OCI-LY1 (cell line): ENCODE results near the gene SERBP1.

Source experiments
- H2AFZ ChIP-seq: fragments of 200-600 bp; sonication (generic), shearing (Covaris generic); 2 replicates; pipeline ENCODE4 v1.6.0; 2014; ENCODE audit warnings: antibody characterized with exemption, mild to moderate bottlenecking, low read length
- H3F3A ChIP-seq: fragments of 200-600 bp; sonication (generic), shearing (Covaris generic); 2 replicates; pipeline ENCODE4 v1.6.0; 2014; ENCODE audit warnings: mild to moderate bottlenecking, antibody characterized with exemption, low read length, moderate library complexity; ENCODE audit not compliant: insufficient read depth
- H3K27ac ChIP-seq: fragments of 200-600 bp; sonication (generic); 2 replicates; pipeline ENCODE4 v1.5.1; 2014; ENCODE audit warnings: low read length, mixed run types, mild to moderate bottlenecking, low read depth; ENCODE audit not compliant: poor library complexity, severe bottlenecking
- H3K27me3 ChIP-seq: fragments of 200-600 bp; sonication (generic); 2 replicates; pipeline ENCODE4 v1.6.0; 2014; ENCODE audit warnings: antibody characterized with exemption, mild to moderate bottlenecking, low read length, moderate library complexity; ENCODE audit not compliant: insufficient read depth
- H3K36me3 ChIP-seq: fragments of 200-600 bp; sonication (generic); 2 replicates; pipeline ENCODE4 v1.6.1; 2014; ENCODE audit warnings: mild to moderate bottlenecking, antibody characterized with exemption, low read length, moderate library complexity, mixed read lengths; ENCODE audit not compliant: insufficient read depth
- H3K4me1 ChIP-seq: fragments of 200-600 bp; sonication (generic); 2 replicates; pipeline ENCODE4 v1.5.1; 2014; ENCODE audit warnings: mild to moderate bottlenecking, low read length, moderate library complexity; ENCODE audit not compliant: insufficient read depth, severe bottlenecking
- H3K4me2 ChIP-seq: fragments of 200-600 bp; sonication (generic), shearing (Covaris generic); 2 replicates; pipeline ENCODE4 v1.6.1; 2014; ENCODE audit warnings: low read length
- H3K4me3 ChIP-seq: fragments of 200-600 bp; sonication (generic); 2 replicates; pipeline ENCODE4 v1.5.1; 2014; ENCODE audit warnings: low read length, low read depth, mild to moderate bottlenecking, mixed read lengths; ENCODE audit not compliant: poor library complexity, severe bottlenecking
- H3K79me2 ChIP-seq: fragments of 200-600 bp; shearing (Covaris generic); 2 replicates; pipeline ENCODE4 v1.6.1; 2016; ENCODE audit warnings: mixed run types, low read length, mixed read lengths; ENCODE audit not compliant: insufficient read depth
- H3K9ac ChIP-seq: fragments of 200-600 bp; sonication (generic), shearing (Covaris generic); 2 replicates; pipeline ENCODE4 v1.6.1; 2014; ENCODE audit warnings: mild to moderate bottlenecking, low read length, mixed read lengths
- H3K9me2 ChIP-seq: fragments of 200-600 bp; sonication (generic), shearing (Covaris generic); 2 replicates; pipeline ENCODE4 v1.6.1; 2014; ENCODE audit warnings: low read depth, mild to moderate bottlenecking, low read length, mixed read lengths
- H3K9me3 ChIP-seq: fragments of 200-600 bp; shearing (Covaris generic); 2 replicates; pipeline ENCODE4 v1.6.1; 2014; ENCODE audit warnings: low read length, mixed read lengths
- H4K20me1 ChIP-seq: fragments of 200-600 bp; sonication (generic), shearing (Covaris generic); 2 replicates; pipeline ENCODE4 v1.6.0; 2016; ENCODE audit warnings: mild to moderate bottlenecking, low read length; ENCODE audit not compliant: insufficient read depth
- EZH2 ChIP-seq: fragments of 200-600 bp; sonication (generic), shearing (Covaris generic); IDR thresholded peaks from 2 replicates; pipeline ENCODE4 v1.8.0; 2017; ENCODE audit warnings: borderline replicate concordance, mixed run types, mild to moderate bottlenecking, antibody characterized with exemption, low read length, moderate library complexity, mixed read lengths
- TF ChIP-seq, protein P1 (sequence below): fragments of 200-600 bp; sonication (generic), shearing (Covaris generic); IDR thresholded peaks from 2 replicates; pipeline ENCODE4 v1.5.1; 2017; ENCODE audit warnings: mild to moderate bottlenecking, antibody characterized with exemption, low read length, moderate library complexity, mixed read lengths

The SERBP1 gene

DNA sequence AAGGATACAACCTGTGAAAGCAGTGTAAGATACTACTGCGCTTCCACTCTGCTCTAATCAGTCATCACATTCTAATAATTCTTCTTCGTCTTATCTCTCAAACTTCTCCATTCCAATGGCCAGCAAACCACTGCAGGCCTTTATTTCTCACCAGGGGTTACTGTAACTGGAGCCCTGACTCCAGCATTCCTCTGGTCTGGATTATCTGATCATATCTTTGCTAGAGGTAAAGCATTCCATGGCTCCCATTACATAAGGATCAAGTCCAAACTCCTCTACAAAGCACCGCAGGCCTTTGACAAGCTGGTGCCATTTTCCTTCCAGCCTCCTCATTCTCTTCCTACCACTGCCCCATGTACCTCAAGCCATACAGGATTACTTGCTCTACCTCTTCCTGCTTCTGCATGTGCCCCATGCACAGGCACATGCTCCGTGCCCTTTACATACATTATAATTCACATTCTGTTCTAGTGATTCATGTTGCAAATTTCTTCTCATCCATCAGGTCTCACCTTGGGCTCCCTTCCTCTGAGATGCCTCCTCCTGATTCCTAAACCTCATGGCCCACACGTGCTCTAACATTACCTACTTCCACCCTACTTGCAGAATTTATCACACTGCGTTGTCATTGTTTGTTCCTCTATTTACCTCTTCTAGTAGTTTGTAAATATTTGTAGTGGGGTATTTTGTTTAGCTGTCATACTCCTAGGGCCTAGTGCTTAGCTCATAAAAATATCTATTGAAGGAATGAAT is 9.3 kb upstream of the SERBP1 start:
- peaks cover 5% of the 10 kb centered on the region for H3K4me1 ChIP-seq
- H3K36me3 ChIP-seq, result no peaks in the 10 kb centered on the region
- H3K4me3 ChIP-seq, result no peak overlapping the region
- no peaks in the 10 kb centered on the region for H3K9me3 ChIP-seq
- no peak overlapping the region for H3K4me2 ChIP-seq
- no peaks in the 10 kb centered on the region for H3K9me2 ChIP-seq
- H3K9ac ChIP-seq, result no peak overlapping the region
- H2AFZ ChIP-seq, result no peak overlapping the region
- no peaks in the 10 kb centered on the region for H3K27me3 ChIP-seq
- TF ChIP-seq, protein P1, sequence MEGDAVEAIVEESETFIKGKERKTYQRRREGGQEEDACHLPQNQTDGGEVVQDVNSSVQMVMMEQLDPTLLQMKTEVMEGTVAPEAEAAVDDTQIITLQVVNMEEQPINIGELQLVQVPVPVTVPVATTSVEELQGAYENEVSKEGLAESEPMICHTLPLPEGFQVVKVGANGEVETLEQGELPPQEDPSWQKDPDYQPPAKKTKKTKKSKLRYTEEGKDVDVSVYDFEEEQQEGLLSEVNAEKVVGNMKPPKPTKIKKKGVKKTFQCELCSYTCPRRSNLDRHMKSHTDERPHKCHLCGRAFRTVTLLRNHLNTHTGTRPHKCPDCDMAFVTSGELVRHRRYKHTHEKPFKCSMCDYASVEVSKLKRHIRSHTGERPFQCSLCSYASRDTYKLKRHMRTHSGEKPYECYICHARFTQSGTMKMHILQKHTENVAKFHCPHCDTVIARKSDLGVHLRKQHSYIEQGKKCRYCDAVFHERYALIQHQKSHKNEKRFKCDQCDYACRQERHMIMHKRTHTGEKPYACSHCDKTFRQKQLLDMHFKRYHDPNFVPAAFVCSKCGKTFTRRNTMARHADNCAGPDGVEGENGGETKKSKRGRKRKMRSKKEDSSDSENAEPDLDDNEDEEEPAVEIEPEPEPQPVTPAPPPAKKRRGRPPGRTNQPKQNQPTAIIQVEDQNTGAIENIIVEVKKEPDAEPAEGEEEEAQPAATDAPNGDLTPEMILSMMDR, result no peak
- TF ChIP-seq EZH2, result no peak
- H3K79me2 ChIP-seq, result no peaks in the 10 kb centered on the region
- H4K20me1 ChIP-seq, result no peaks in the 10 kb centered on the region
- no peak overlapping the region for H3K27ac ChIP-seq
- no peaks in the 10 kb centered on the region for H3F3A ChIP-seq

DNA sequence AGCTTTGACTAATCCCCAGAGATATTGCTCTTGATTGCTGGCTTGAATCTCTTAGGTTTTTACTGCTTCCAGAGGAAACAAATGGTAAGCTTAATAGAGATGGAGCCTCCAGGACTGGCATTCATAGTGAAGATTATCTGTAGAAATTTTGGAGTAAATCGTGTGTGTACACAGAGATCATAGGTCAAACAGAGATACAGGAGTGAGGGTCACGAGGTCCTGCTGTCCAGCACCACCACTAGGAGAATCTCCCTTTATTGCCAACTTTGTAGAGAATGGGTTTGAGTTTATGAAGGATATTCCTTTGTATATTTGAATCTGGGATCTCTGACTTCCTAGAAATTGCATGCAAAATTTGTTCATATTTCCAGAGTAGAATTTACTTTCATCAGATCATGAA is 7.8 kb upstream of the SERBP1 start:
- TF ChIP-seq, protein P1, result no peak
- no peak for TF ChIP-seq EZH2
- H3K9me2 ChIP-seq, result no peaks in the 10 kb centered on the region
- peaks cover 14% of the 10 kb centered on the region for H3K4me1 ChIP-seq
- H3K79me2 ChIP-seq, result no peaks in the 10 kb centered on the region
- H3K4me2 ChIP-seq, result no peak overlapping the region
- H3K27me3 ChIP-seq, result no peaks in the 10 kb centered on the region
- H3F3A ChIP-seq, result no peaks in the 10 kb centered on the region
- no peak overlapping the region for H2AFZ ChIP-seq
- no peaks in the 10 kb centered on the region for H3K36me3 ChIP-seq
- H3K4me3 ChIP-seq, result no peak overlapping the region
- no peaks in the 10 kb centered on the region for H3K9me3 ChIP-seq
- H3K9ac ChIP-seq, result no peak overlapping the region
- no peaks in the 10 kb centered on the region for H4K20me1 ChIP-seq
- no peak overlapping the region for H3K27ac ChIP-seq

DNA sequence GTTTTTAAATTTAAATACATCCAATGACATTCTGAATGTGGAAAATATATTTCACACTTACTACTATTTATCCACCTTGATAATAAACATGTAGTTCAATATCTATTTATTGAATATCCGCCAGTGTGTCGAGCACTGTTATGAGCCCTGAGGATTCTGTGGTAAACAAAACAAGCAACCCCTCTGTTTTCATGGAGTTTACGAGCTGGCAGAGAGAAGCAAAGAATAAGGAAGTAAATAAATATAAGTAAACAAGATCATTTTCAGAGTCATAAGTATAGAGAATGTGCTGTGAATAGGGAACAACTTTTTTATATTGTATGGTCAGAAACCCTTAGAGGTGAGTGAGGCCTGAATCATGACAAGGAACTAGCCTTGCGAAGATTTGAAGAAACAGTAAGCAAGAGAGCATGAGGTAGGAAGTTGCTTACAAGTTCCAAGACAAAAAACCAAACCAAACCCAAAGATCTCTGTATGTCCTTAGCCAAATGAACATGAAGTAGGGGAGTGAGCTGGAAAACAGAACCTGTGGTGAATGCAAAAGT is 6.4 kb upstream of the SERBP1 start:
- Histone ChIP-seq H3K9ac (no peak overlapping the region), H3F3A (no peaks in the 10 kb centered on the region), H3K4me1 (peaks cover 28% of the 10 kb centered on the region), H3K9me3 (no peaks in the 10 kb centered on the region), H3K4me3 (no peak overlapping the region), H3K79me2 (no peaks in the 10 kb centered on the region), H3K27ac (no peak overlapping the region), H3K9me2 (no peaks in the 10 kb centered on the region), H3K27me3 (no peaks in the 10 kb centered on the region), H3K4me2 (no peak overlapping the region), H3K36me3 (no peaks in the 10 kb centered on the region), H4K20me1 (no peaks in the 10 kb centered on the region), H2AFZ (no peak overlapping the region)
- no peak for TF ChIP-seq EZH2
- TF ChIP-seq, protein P1, result no peak
